Neutrophil (primary cell): ENCODE data around the gene SUPT3H.
"Not testable (repeated sequence)": the region's sequence is repeated elsewhere in the genome, so short reads cannot be mapped to it uniquely, and the experiment has no call there.

Experiments used
- H3K27ac ChIP-seq: fragments of 200-600 bp; sonication (generic); 2 replicates; pipeline ENCODE4 v1.5.1; 2016; ENCODE audit warnings: mild to moderate bottlenecking, moderate library complexity
- H3K27me3 ChIP-seq: fragments of 200-600 bp; sonication (generic); 2 replicates; pipeline ENCODE4 v1.6.0; 2016; ENCODE audit warnings: mild to moderate bottlenecking
- H3K36me3 ChIP-seq: fragments of 200-600 bp; sonication (generic); 2 replicates; pipeline ENCODE4 v1.5.1; 2017
- H3K4me1 ChIP-seq, 2 experiments: fragments of 200-600 bp in 1 of 2; sonication (generic) in 1 of 2; 1 replicate in 1 of 2; 2 replicates in 1 of 2; pipeline versions ENCODE4 v1.5.1 to v1.6.1; 2013 to 2016; ENCODE audit warnings: low read depth in 1 of 2, low read length in 1 of 2, mild to moderate bottlenecking in 1 of 2, moderate library complexity in 1 of 2; ENCODE audit not compliant: control insufficient read depth in 1 of 2, insufficient read depth in 1 of 2
- H3K4me3 ChIP-seq, 2 experiments: fragments of 200-600 bp in 1 of 2; sonication (generic) in 1 of 2; 1 replicate in 1 of 2; 2 replicates in 1 of 2; pipeline ENCODE4 v1.5.1; 2013 to 2016; ENCODE audit warnings: low read depth in 1 of 2, low read length in 1 of 2, mild to moderate bottlenecking in 1 of 2, moderate library complexity in 1 of 2
- H3K9me3 ChIP-seq: fragments of 200-600 bp; sonication (generic); 2 replicates; pipeline ENCODE4 v1.5.1; 2016
- CTCF ChIP-seq: fragments of 200-600 bp; sonication (generic); IDR thresholded peaks from 2 replicates; pipeline ENCODE4 v1.5.1; 2016; ENCODE audit warnings: antibody characterized with exemption

Gene SUPT3H

GRCh38 chr6:45300736-45301135 lies 77.0 kb downstream of the SUPT3H start:
- no peak overlapping the region for H3K4me3 ChIP-seq

DNA sequence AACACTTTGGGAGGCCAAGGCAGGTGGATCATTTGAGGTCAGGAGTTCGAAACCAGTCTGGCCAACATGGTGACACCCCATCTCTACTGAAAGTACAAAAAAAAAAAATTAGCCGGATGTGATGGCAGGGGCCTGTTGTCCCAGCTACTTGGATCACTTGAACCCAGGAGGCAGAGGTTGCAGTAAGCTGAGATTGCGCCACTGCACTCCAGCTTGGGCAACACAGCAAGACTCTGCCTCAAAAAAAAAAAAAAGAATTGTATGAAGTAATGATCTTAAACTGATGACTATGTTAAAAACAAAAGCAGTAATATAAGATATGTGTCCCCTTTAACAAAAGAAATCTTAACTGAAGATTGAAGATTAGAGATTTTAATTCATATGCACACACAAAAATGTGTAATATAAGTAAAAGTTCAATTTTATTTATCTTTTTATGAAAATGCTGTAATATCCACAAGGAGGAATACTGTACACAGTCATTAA lies 78.6 kb downstream of the SUPT3H start:
- Histone ChIP-seq H3K4me3 (no peak overlapping the region), H3K9me3 (no peaks in the 10 kb centered on the region)
- no peak for TF ChIP-seq CTCF

More at GRCh38 chr6:45300736-45301135, 77.0 kb downstream of the SUPT3H start:
- Histone ChIP-seq H3K36me3 (no peaks in the 10 kb centered on the region), H3K4me1 (peaks cover 3 to 9% of the 10 kb centered on the region in 2 experiments), H3K9me3 (no peaks in the 10 kb centered on the region), H3K27me3 (no peaks in the 10 kb centered on the region), H3K27ac (no peak overlapping the region)
- TF ChIP-seq CTCF = no peak

DNA sequence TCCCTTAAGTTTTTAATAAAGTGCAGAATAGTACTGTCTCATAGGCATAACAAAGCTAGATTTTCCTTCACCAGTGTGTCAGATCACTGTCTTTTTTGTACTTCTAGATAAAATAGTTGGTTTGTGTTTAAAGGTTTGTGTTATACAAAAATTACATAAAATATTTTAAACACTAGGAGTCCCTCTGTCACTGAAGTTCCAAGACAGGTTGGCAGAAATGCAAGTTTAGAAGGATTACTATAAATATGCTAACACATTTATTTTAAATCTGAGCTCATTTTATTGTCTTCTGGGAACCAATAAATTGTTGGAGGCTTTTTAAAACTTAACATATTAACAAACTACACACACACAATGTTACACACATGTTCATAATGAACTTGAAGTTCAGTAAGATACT lies 80.4 kb downstream of the SUPT3H start:
- Histone ChIP-seq H3K27ac (no peak overlapping the region), H3K9me3 (no peaks in the 10 kb centered on the region), H3K36me3 (no peaks in the 10 kb centered on the region), H3K4me3 (no peak overlapping the region), H3K4me1 (peaks cover 3 to 9% of the 10 kb centered on the region in 2 experiments), H3K27me3 (no peaks in the 10 kb centered on the region)
- TF ChIP-seq CTCF = no peak

More for the DNA sequence above, 78.6 kb downstream of the SUPT3H start:
- Histone ChIP-seq H3K27ac (no peak overlapping the region), H3K4me1 (peaks cover 3 to 9% of the 10 kb centered on the region in 2 experiments), H3K36me3 (no peaks in the 10 kb centered on the region), H3K27me3 (no peaks in the 10 kb centered on the region)

DNA sequence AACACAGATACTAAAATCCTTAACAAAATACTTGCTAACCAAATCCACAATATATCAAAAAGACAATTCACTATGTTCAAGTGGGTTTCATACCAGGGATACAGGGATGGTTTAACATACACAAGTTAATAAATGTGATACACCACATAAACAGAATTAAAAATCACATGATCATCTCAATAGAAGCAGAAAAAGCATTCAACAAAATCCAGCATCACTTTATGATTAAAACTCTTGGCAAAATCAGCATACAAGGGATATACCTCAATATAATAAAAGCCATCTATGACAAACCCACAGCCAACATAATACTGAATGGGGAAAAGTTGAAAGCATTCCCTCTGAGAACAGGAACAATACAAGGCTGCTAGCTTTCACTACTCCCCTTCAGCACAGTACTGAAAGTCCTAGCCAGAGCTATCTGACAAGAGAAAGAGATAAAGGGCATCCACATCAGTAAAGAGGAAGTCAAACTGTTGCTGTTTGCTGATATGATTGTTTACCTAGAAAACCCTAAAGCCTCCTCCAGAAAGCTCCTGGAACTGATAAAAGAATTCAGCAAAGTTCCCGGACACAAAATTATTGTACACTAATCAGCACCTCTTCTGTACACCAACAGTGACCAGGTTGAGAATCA lies 83.6 kb downstream of the SUPT3H start:
- H3K27me3 ChIP-seq, H3K4me1 ChIP-seq, H3K36me3 ChIP-seq, H3K27ac ChIP-seq, H3K9me3 ChIP-seq, H3K4me3 ChIP-seq: not testable (repeated sequence)

- H3K27me3 ChIP-seq = no peaks in the 10 kb centered on the region
- no peak overlapping the region for H3K4me3 ChIP-seq
- no peak for TF ChIP-seq CTCF
- no peaks in the 10 kb centered on the region for H3K4me1 ChIP-seq
- H3K27ac ChIP-seq = no peak overlapping the region
- no peaks in the 10 kb centered on the region for H3K36me3 ChIP-seq
- no peaks in the 10 kb centered on the region for H3K9me3 ChIP-seq
These were observed 84.4 kb downstream of the SUPT3H start for GRCh38 chr6:45293306-45293705.

DNA sequence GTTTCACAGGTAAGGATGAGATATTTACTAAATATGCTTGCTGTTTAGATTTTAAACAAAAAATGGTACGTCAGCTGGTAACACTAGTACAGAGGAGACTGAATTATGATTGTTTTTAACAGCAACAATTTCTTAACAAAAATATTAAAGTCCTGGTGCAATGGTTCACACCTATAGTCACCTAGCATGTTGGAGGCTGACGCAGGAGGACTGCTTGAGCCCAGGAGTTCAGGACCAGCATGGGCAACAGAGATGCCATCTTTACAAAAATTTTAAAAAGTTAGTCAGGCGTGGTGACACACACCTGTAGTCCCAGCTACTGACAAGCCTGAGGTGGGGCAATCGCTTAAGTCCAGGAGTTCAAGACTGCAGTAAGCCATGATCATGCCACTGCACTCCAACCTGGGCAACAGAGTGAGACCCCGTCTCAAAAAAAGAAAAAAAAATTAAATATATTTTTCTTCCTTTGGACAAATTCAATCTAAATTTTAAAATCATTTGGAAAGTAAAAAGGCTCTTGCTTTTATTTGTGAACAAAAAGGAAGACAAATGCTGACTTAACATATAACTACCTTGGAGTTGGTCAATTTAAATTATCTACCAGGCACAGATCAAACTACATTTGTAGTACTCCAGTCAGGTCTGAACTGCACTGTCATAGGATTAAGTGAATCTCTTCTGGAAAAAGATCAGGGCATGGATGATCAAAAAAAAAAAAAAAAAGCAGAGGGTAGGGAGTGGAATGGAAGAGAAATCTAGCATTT lies 87.8 kb downstream of the SUPT3H start:
- Histone ChIP-seq H3K4me3 (no peak overlapping the region), H3K27ac (no peak overlapping the region), H3K27me3 (no peaks in the 10 kb centered on the region), H3K36me3 (no peaks in the 10 kb centered on the region), H3K9me3 (no peaks in the 10 kb centered on the region), H3K4me1 (no peaks in the 10 kb centered on the region)
- TF ChIP-seq CTCF = no peak

DNA sequence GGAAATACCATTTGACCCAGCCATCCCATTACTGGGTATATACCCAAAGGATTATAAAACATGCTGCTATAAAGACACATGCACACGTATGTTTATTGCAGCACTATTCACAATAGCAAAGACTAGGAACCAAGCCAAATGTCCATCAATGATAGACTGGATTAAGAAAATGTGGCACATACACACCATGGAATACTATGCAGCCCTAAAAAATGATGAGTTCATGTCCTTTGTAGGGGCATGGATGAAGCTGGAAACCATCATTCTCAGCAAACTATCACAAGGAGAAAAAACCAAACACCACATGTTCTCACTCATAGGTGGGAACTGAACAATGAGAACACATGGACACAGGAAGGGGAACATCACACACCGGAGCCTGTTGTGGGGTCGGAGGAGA lies 91.0 kb downstream of the SUPT3H start:
- not testable (repeated sequence) for H3K9me3 ChIP-seq

More for the DNA sequence above, 91.0 kb downstream of the SUPT3H start:
- not testable (repeated sequence) for H3K4me3 ChIP-seq, H3K27ac ChIP-seq, H3K4me1 ChIP-seq, H3K27me3 ChIP-seq, H3K36me3 ChIP-seq
